ENCODE measurements around the gene RPN2. TPM values are rescaled to one million over a fixed set of nuclear protein-coding genes. Genes with fewer than 3 reads are reported as not detected.

RPN2 gene
- total RNA-seq, 4 donors from 2014 or later = 95.2 to 116 (median 109) TPM

DNA sequence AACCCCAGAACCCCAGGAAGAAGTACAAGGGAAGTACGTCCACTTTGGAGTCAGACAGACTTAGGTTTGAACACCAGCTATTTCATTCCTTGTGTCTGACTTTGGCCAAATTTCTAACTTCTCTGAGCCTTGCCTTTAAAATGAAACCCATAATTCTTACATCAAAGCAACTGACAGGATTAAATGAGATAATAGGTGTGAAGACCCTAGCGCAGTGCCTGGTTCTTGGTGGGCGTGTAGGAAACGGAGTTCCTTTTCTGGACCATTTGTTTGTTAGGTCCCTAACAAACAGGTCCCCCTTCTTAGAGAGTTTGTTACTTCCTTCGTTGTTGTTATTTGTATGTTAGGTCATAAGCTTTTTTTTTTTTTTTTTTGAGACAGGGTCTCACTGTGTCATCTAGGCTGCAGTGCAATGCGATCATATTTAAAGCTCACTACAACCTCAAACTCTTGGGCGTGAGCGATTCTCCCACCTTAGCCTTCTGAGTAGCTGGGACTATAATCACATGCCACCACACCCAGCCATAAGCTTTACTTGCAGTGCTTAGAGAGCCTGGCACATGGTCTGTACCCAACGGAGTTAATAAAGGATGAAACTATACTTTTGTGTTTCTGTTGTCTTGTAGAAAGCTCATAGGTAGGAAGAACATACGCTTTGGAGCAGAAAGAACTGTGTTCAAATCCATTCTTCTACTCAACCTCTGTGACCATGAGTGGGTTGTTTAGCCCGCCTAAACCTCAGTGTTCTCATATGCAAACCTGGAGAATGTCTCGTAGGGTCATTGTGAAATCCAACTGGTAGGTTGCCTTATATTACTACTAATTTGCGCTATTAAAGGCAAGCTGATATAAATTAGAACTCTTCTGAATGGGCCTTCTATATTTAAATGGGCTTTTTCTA, 22.0 kb downstream of the RPN2 start:
- no peak overlapping the region for H3K27ac ChIP-seq
- no peaks in the 10 kb centered on the region for H3K9me3 ChIP-seq
- H3K36me3 ChIP-seq = peaks cover 0 to 68% (median 3%) of the 10 kb centered on the region in 3 donors
- H3K4me3 ChIP-seq = no peak overlapping the region
- TF ChIP-seq CTCF (IDR thresholded peaks at IDR 0.05) (no peak), POLR2A (IDR thresholded peaks at IDR 0.05) (no peak)
- DNase-seq = no peak
- H3K4me1 ChIP-seq = peaks cover 0 to 10% (median 0%) of the 10 kb centered on the region in 4 donors
- H3K27me3 ChIP-seq = no peaks in the 10 kb centered on the region

GRCh38 chr20:37201827-37202162, 22.7 kb downstream of the RPN2 start:
- peaks cover 0 to 10% (median 0%) of the 10 kb centered on the region in 4 donors for H3K4me1 ChIP-seq
- no peaks in the 10 kb centered on the region for H3K27me3 ChIP-seq
- TF ChIP-seq POLR2A (IDR thresholded peaks at IDR 0.05) (no peak), CTCF (IDR thresholded peaks at IDR 0.05) (no peak)
- DNase-seq = no peak
- peaks cover 0 to 75% (median 3%) of the 10 kb centered on the region in 3 donors for H3K36me3 ChIP-seq
- peak overlapping the region in 2 of 4 donors; percentile 35 to 67 for H3K27ac ChIP-seq
- H3K4me3 ChIP-seq = no peak overlapping the region
- H3K9me3 ChIP-seq = no peaks in the 10 kb centered on the region

DNA sequence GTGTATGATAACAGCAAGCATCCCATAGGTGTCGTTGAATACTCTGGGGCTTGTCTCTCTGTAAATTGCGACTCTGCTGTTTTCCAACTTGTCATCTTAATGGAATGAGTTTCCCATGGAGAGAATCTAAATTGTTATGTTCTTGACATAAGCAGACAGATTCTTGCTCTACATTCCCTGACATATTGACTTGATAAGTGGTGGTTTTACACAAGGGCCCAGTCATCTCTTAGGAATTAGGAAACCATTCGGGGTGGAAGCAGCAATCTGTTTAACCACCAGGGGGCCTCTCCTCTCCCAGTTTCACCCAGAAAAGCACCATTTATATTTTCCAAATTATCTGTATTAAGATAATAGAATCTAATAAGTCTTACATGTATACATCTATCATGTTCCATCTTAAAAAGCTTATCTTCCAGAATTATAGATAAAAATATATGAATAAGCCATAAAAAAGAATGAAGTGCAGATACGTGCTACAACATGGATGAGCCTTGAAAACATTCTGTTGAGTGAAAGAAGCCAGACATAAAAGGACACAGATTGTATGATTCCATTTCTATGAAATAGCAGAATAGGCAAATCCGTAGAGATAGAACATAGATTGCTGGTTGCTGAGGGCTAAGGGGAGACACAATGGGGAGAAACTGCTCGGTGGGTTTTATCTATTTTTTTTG, 23.3 kb downstream of the RPN2 start:
- H3K27ac ChIP-seq = peak overlapping the region in 2 of 4 donors; percentile 35 to 67
- no peaks in the 10 kb centered on the region for H3K27me3 ChIP-seq
- peaks cover 0 to 81% (median 3%) of the 10 kb centered on the region in 3 donors for H3K36me3 ChIP-seq
- H3K9me3 ChIP-seq = no peaks in the 10 kb centered on the region
- TF ChIP-seq CTCF (IDR thresholded peaks at IDR 0.05) (peak; percentile 38 to 69 (median 68)), POLR2A (IDR thresholded peaks at IDR 0.05) (no peak)
- no peak overlapping the region for H3K4me3 ChIP-seq
- peaks cover 0 to 10% (median 0%) of the 10 kb centered on the region in 4 donors for H3K4me1 ChIP-seq
- peak in 1 of 3 donors; percentile 63 for DNase-seq

DNA sequence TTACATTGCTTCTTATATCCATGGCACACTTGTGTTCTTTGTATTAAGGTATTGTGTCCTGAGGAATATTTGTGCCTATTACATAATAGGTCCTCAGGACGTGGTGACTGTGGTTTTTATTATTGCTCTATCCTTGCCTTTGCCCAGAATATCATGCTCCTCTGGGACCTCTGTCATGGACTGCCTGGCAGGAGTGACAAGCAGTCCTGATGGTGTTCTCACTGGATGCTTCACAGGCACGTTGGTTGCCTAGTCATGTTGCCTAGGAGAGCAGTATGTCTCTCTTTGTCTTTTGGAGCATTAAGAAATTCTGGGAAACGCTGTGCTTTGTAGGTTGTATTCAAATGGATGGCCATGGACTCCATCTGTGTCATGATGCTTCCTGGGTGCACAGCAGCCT, 24.9 kb downstream of the RPN2 start:
- peaks cover 0 to 87% (median 3%) of the 10 kb centered on the region in 3 donors for H3K36me3 ChIP-seq

DNA sequence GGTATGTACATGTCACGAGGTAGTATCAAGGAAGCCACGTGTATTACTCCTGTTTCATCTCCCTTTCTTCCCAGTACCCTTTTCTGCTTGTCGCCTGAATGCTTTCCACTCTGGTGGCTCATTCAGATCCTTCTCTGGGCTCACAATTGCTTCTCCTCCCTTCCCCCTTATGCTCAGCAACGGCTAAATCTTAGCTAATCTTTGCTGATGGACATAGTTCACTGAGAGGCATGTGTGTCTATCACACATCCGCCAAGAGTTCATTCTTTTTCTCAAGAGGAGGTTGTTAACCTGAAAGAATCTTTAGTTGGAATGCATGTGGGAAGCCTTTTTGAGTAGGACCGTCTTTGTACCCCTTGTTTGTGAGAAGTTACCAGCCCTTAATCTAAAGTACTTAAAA, 26.0 kb downstream of the RPN2 start:
- H3K27me3 ChIP-seq = no peaks in the 10 kb centered on the region
- DNase-seq = no peak
- peaks cover 0 to 10% (median 0%) of the 10 kb centered on the region in 4 donors for H3K4me1 ChIP-seq
- no peaks in the 10 kb centered on the region for H3K9me3 ChIP-seq
- no peak overlapping the region for H3K4me3 ChIP-seq
- TF ChIP-seq POLR2A (IDR thresholded peaks at IDR 0.05) (no peak), CTCF (IDR thresholded peaks at IDR 0.05) (no peak)
- H3K36me3 ChIP-seq = peaks cover 0 to 87% (median 0%) of the 10 kb centered on the region in 3 donors
- H3K27ac ChIP-seq = no peak overlapping the region

More for the DNA sequence above, 24.9 kb downstream of the RPN2 start:
- Histone ChIP-seq H3K9me3 (no peaks in the 10 kb centered on the region), H3K27me3 (no peaks in the 10 kb centered on the region), H3K27ac (no peak overlapping the region), H3K4me3 (no peak overlapping the region), H3K4me1 (peaks cover 0 to 10% (median 0%) of the 10 kb centered on the region in 4 donors)
- TF ChIP-seq POLR2A (IDR thresholded peaks at IDR 0.05) (no peak), CTCF (IDR thresholded peaks at IDR 0.05) (no peak)
- DNase-seq = no peak

Data from Peyer's patch (tissue), 4 donors.